Motor neuron (in vitro differentiated cells): ENCODE data around the gene HS6ST2. TPM values are rescaled to one million over a fixed set of nuclear protein-coding genes. Genes with fewer than 3 reads are reported as not detected.
"Not testable (repeated sequence)": the region's sequence is repeated elsewhere in the genome, so short reads cannot be mapped to it uniquely, and the experiment has no call there.

Source experiments
- ATAC-seq, 8 experiments: fragments of 200-7000 bp; cut with Tn5 transposase; replicated peaks in 6 of 8; 2 replicates each; pipeline ENCODE4 v1.8.0; 2021; ENCODE audit warnings: mild to moderate bottlenecking in 8 of 8, moderate library complexity in 8 of 8
- H3K27ac ChIP-seq, 2 donors: fragments of 250-450 bp; sonication (Bioruptor Pico); 2 replicates each; pipeline ENCODE4 v1.9.0; 2021; ENCODE audit warnings: antibody characterized with exemption in 2 of 2, mild to moderate bottlenecking in 2 of 2, moderate library complexity in 1 of 2
- H3K4me1 ChIP-seq, 2 donors: fragments of 250-450 bp; sonication (Bioruptor Pico); replicated peaks in 1 of 2; 2 replicates each; pipeline ENCODE4 v1.6.1; 2021; ENCODE audit warnings: antibody characterized with exemption in 2 of 2, mild to moderate bottlenecking in 2 of 2, moderate library complexity in 1 of 2
- H3K4me3 ChIP-seq, 5 donors: fragments of 250-450 bp; sonication (Bioruptor Pico); 2 replicates each; pipeline ENCODE4 v1.9.0; 2021; ENCODE audit warnings: antibody characterized with exemption in 5 of 5, mild to moderate bottlenecking in 5 of 5, moderate library complexity in 4 of 5
- WGBS, 10 experiments: fragments of 450-650 bp; shearing (Covaris generic); methylation state at CpG; one replicate each; pipeline ENCODE4 v1.0.0; 2022; 5-methylcytosine and 5-hydroxymethylcytosine counted together
- in situ Hi-C, 9 experiments: fragments of 400-800 bp; cut with MboI; loops; one replicate each; pipeline ENCODE4 v1.15.0; 2021; ENCODE audit warnings: low sequenced_read_pairs in 9 of 9, low pct_unique_long_range_greater_than_20kb in 2 of 9; ENCODE audit not compliant: unreplicated experiment in 9 of 9
- total RNA-seq, 8 experiments: library from RNA; unstranded; fragments of 300-600 nt; gene quantifications; 2 replicates each; pipeline versions ENCODE4 v1.2.3 to v1.2.4, GENCODE V29; 2022

Gene HS6ST2
- total RNA-seq, 8 experiments from 2014 or later, result 14.2 to 25.7 (median 15.7) TPM

DNA sequence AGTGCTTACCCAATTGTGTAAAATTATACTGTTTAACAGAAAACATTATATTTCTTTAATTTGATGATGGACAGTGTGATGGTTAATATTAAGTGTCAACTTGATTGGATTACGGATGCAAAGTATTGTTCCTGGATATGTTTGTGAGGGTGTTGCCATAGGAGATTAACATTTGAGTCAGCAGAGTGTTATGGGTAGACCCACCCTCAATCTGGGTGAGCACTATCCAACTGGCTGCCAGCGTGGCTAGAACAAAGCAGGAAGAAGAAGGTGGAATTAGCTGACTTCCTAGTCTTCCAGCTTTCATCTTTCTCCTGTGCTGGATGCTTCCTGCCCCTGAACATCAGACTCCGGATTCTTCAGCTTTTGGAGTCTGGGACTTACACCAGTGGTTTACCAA, 42.1 kb downstream of the HS6ST2 start:
- ATAC-seq, result peak in 2 of 8 experiments; percentile 91 to 94
- Histone ChIP-seq H3K4me3 (no peak overlapping the region), H3K27ac (no peak overlapping the region), H3K4me1 (no peaks in the 10 kb centered on the region)
- in situ Hi-C loops, result no loop called here
- 7 to 33% methylated on average over 1 to 2 of the region's 3 CpGs; no CpG with 5 or more reads in 8 of the 10 experiments for WGBS, 10 experiments

DNA sequence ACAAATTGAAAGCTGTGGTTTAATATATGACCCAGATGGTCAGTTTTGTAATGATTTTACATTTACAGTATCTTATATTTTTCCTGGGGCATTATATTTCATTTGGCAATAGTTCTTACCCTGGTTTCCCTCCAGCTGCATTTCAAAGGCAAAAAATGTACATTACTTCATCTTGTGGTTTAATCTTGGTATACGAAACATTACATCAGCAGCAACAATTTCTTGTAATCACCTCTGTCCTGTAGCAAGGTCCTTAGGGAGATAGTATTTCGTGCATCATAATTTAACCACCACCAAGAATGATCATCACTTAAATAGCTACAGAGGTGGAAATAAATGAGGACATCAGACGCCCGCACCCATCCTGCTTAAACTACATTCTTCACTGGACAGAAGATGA, 48.8 kb downstream of the HS6ST2 start:
- peaks cover 0 to 13% of the 10 kb centered on the region in 2 donors for H3K4me1 ChIP-seq
- H3K27ac ChIP-seq, result peak overlapping the region in 1 of 2 donors; percentile 35
- 5 to 83% (median 58%) methylated on average over 2 to 4 of the region's 4 CpGs; no CpG with 5 or more reads in 4 of the 10 experiments for WGBS, 10 experiments
- ATAC-seq, result peak; percentile 36 to 84 (median 62)
- no peak overlapping the region for H3K4me3 ChIP-seq
- in situ Hi-C loops, result no loop called here

DNA sequence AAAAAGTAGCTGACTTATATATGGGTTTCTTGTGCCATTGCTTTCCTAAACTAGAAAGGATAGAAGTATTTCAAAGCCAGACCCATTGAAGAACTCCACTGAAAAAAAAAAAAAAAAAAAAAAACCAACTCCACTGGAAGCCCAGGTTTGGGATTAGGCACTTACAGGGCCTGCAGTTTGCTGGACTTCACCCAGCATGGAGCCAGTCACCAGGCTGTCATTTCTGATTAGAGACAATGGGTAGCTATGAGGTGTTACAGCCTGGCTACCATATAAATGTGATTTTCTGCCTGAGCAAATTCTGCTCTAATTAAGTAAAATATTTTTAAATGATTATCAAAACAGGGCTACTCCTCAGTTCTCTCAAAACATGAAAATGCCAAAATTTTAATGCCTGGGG, 49.5 kb downstream of the HS6ST2 start:
- ATAC-seq, result peak in 1 of 8 experiments; percentile 19
- no peak overlapping the region for H3K27ac ChIP-seq
- in situ Hi-C loops, result no loop called here

DNA sequence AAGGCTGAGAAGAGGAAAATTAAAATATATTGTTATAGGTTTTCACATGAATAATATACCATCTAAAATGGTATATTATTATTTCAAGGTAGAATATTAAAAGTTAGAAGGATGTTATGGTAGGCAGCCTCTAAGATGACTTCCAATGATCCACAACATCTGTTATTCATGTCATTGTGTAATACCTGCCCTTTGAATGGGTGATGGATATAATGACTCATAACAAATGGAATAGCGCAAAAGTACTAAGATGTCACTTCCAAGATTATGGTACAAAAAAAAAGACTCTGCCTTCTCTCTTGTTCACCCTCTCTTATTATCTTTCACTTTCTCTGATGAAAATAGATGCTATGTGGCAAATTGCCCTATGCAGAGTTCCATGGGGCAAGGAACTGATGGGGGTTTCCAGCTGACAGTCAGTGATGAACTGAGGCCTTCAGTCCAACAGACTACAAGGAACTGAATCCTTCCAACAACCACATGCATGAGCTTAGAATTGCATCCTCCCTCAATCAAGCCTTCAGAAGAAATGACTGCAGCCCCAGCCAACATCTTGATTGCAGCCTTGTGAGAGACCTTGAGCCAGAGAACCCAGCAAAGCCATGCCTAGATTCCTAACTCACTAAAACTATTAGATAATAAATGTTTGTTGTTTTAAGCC, 57.7 kb downstream of the HS6ST2 start:
- Histone ChIP-seq H3K4me3 (no peak overlapping the region), H3K27ac (no peak overlapping the region), H3K4me1 (no peaks in the 10 kb centered on the region)
- in situ Hi-C loops, result no loop called here
- WGBS, 10 experiments, result 38 to 100% methylated on average over 1 of the region's 1 CpG; no CpG with 5 or more reads in 8 of the 10 experiments
- peak in 2 of 8 experiments; percentile 57 to 65 for ATAC-seq

More for the DNA sequence above, 49.5 kb downstream of the HS6ST2 start:
- H3K4me3 ChIP-seq, result no peak overlapping the region
- H3K4me1 ChIP-seq, result peaks cover 0 to 13% of the 10 kb centered on the region in 2 donors

DNA sequence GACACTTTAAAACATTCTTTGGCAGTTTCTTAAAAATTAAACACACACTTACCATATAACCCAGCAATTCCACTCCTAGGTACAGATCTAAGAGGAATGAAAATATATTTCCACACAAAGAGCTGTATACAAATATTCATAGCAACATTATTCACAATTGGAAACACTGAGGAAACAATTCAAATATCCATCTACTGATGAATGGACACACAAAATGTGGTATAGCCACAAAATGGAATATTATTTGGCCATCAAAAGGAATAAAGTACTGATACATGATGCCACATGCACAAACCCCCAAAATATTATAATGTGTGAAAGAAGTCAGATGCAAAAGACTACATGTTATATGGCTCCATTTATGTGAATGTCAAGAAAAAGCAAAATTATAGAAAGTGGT, 70.9 kb downstream of the HS6ST2 start:
- Histone ChIP-seq H3K4me1 (no peaks in the 10 kb centered on the region), H3K4me3 (no peak overlapping the region), H3K27ac (no peak overlapping the region)
- ATAC-seq, result no peak
- in situ Hi-C loops, result no loop called here

DNA sequence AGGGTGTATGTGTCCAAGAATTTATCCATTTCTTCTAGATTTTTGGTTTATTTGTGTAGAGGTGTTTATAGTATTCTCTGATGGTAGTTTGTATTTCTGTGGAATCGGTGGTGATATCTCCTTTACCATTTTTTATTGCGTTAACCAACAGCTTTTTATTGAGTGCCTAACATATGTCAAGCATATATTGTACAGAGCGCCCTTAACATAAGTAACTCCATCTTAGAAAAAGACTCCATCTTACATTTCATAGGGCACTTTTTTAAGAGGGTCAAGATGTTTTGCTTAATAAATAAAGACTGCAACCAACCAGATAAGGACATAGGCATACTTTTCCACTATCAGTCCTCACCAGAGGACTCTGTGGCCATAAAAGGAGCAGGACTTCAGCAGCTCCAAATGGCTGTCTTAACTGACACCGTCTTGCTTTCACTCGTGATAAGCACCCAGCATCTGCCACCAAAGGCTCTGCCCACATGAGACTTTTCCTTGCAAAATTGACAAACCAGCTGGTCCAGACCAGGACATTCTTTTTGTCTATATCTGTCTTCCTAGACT, 75.0 kb downstream of the HS6ST2 start:
- WGBS, 10 experiments, result 60 to 100% (median 72%) methylated on average over 2 to 3 of the region's 5 CpGs; no CpG with 5 or more reads in 7 of the 10 experiments
- Histone ChIP-seq H3K4me1 (no peaks in the 10 kb centered on the region), H3K27ac (no peak overlapping the region), H3K4me3 (no peak overlapping the region)
- in situ Hi-C loops, result no loop called here
- no peak for ATAC-seq

DNA sequence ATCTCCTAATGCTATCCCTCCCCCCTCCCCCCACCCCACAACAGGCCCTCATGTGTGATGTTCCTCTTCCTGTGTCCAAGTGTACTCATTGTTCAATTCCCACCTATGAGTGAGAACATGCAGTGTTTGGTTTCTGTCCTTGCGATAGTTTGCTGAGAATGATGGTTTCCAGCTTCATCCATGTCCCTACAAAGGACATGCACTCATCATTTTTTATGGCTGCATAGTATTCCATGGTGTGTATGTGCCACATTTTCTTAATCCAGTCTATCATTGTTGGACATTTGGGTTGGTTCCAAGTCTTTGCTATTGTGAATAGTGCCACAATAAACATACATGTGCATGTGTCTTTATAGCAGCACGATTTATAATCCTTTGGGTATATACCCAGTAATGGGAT, 77.7 kb downstream of the HS6ST2 start:
- ATAC-seq, H3K4me3 ChIP-seq, in situ Hi-C loops, H3K27ac ChIP-seq: not testable (repeated sequence)
- peaks cover 16 to 22% of the 10 kb centered on the region in 2 donors for H3K4me1 ChIP-seq
- no CpG with 5 or more reads among the region's 2 CpGs for WGBS, 10 experiments

DNA sequence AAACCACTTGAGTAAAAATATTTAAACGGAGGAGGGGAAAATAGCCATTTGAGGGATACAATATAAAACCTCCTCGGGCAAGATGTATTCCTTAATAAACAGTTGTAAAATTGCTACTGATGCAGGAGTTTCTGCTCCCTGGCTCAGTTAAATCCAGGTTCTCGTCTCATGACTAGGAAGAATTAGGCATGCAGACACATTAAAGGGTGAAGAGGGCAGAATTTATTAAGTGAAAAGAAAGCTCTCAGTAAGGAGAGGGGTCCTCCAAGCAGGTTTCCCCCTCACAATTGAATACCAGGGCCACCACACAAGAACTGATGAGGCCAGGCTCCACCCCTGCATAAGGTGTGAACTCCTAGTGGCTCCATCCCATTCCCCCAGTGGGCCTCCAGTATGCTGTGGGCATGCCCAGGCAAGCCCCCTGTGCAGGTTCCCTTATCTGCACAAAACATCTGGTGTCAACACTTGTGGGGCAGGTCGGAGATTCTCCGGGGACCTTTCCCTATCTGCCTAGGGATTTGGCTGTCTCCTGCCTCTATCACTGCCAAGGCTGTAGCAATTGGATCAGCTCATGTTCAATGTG, 80.4 kb downstream of the HS6ST2 start:
- Histone ChIP-seq H3K4me3 (no peak overlapping the region), H3K27ac (no peak overlapping the region), H3K4me1 (peaks cover 18 to 26% of the 10 kb centered on the region in 2 donors)
- in situ Hi-C loops, result no loop called here
- WGBS, 10 experiments, result 0 to 100% (median 64%) methylated on average over 1 to 5 of the region's 5 CpGs; no CpG with 5 or more reads in 4 of the 10 experiments
- ATAC-seq, result peak in 3 of 8 experiments; percentile 11 to 57 (median 30)

DNA sequence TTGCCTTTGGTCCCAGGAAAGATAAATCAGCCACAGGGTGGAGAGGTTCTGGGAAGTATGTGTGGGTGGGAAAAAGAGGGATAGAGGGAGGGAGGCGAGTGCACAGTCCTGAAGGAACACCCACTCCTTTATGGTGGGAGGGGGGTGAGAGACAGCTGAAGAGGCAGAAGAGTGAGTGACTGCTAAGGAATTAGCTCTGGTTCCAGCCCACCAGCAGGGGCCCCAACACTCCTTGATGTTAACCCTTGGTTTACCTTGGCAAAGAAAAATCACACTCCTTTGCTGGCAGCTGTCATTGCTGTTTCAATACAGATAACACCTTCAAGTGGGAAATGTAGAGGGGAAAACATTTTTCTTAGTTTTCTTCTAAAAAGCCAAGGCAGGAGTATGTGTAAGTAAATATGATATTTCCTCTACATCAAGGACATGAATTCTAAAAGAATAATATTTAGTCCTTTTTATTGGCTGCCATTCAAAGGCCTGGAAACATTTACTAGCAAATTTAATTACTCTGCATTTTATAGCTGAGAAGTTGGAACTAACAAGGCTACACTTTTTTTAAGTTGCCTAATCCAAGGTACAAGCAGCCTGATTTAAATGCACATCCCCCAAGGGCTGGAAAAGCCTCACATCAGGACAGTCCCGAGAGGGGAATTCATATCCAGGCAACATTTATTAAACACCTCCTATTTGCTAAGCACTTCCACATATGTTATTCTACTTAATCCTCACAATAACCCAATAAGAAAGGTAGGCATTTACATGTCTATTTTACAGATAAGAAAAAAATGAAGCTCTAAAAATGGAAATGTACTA, 81.7 kb downstream of the HS6ST2 start:
- Histone ChIP-seq H3K4me3 (no peak overlapping the region), H3K27ac (no peak overlapping the region), H3K4me1 (peaks cover 18 to 26% of the 10 kb centered on the region in 2 donors)
- in situ Hi-C loops, result no loop called here
- peak in 7 of 8 experiments; percentile 41 to 78 (median 72) for ATAC-seq
- WGBS, 10 experiments, result 0 to 20% (median 14%) methylated on average over 1 to 2 of the region's 2 CpGs; no CpG with 5 or more reads in 5 of the 10 experiments

DNA sequence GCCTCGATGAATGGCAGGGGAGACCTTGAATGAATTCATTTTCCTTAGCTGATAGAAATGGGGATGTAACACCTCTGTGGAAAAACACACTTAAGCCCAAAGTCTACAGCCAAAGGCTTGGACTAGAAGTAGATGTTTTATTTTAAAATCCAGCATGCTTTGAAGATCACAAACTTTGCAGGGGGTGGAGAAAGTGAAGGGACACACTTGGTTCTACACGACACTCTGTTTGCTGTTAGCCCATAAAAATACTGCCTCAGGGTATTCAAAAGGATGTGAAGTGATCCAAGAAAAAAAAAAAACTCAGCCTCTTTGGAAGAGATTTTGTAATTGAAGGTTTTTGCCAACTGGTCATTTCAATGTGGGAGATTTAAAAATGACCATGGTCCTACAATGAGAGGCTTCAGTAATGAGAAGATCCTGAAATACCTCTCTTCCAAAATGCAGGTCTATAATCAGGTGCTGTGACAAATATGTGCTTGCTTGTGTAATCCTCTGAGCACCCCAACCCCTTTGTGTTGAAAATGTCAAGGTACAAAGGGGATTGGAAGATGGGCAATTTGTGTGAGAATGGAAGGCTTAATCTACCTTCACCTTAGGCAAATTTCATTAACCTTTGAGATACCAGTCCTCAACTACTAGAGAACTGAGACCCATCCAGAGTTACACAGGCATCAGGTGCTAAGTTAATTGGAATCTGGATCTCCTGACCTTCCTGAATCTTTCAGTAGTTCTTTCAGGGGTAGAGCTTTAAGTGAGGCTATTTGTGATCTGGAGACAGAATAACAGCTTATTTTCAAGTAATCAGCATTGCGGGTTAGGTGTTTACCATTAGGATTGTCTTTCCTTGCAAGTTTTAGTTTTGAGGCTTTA, 82.5 kb downstream of the HS6ST2 start:
- in situ Hi-C loops, result no loop called here
- ATAC-seq, result peak in 1 of 8 experiments; percentile 25
- Histone ChIP-seq H3K4me1 (peaks cover 18 to 26% of the 10 kb centered on the region in 2 donors), H3K27ac (no peak overlapping the region), H3K4me3 (no peak overlapping the region)
- 0 to 22% (median 8%) methylated on average over 2 to 3 of the region's 3 CpGs; no CpG with 5 or more reads in 7 of the 10 experiments for WGBS, 10 experiments

DNA sequence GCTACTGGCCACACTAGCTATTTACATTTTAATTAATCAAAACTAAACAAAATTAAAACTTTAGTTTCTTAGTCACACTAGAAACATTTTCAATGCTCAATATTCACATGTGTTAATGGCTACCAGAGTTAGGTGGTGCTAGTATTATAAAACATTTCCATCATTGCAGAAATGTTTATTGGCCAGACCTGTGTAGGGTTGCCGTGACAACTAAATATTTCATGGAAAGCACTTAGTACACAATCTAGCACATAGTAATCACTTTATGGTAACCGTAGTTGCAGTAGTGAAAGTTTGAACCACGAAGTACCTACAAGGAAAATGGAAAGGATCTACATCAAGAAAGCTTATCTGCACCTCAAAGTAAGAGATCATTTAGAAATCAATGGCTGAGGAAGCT, 95.9 kb downstream of the HS6ST2 start:
- in situ Hi-C loops, result no loop called here
- peak in 3 of 8 experiments; percentile 84 to 97 (median 86) for ATAC-seq
- Histone ChIP-seq H3K27ac (no peak overlapping the region), H3K4me3 (no peak overlapping the region), H3K4me1 (no peaks in the 10 kb centered on the region)
- 0 to 97% (median 38%) methylated on average over 1 to 3 of the region's 3 CpGs; no CpG with 5 or more reads in 6 of the 10 experiments for WGBS, 10 experiments

DNA sequence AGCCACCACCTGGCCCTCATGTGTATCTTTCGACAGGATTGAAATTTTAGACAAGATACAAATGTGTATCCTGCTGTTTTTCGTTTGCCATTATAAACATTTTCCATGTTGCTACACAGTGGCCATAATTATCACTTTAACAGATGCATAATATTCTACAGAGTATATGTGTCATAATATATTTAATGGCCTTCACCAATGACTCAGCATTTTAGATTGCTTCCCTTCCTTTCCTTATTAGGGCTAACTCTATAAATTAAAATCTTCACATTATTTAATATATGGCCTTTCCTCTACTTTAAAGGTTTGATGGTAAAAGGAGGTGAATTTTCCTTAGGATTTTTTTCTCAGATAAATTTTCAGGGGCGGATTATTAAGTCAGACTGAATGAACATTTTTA, 97.4 kb downstream of the HS6ST2 start:
- Histone ChIP-seq H3K4me1 (no peaks in the 10 kb centered on the region), H3K4me3 (no peak overlapping the region), H3K27ac (no peak overlapping the region)
- WGBS, 10 experiments, result 24 to 100% (median 81%) methylated on average over 1 to 3 of the region's 3 CpGs; no CpG with 5 or more reads in 6 of the 10 experiments
- in situ Hi-C loops, result no loop called here
- ATAC-seq, result no peak
